KMS-11 (cell line): ENCODE data around the gene NRG3.

ENCODE experiments used
- H2AFZ ChIP-seq: fragments of 200-600 bp; sonication (generic); 2 replicates; pipeline ENCODE4 v1.6.1; 2016; ENCODE audit warnings: antibody characterized with exemption, mixed run types, low read depth
- H3K27ac ChIP-seq: fragments of 200-600 bp; sonication (generic); 2 replicates; pipeline ENCODE4 v1.6.1; 2016; ENCODE audit warnings: mild to moderate bottlenecking, mixed run types
- H3K27me3 ChIP-seq: fragments of 200-600 bp; sonication (generic); 2 replicates; pipeline ENCODE4 v1.6.1; 2017; ENCODE audit warnings: mild to moderate bottlenecking, low read depth, mixed run types, moderate library complexity; ENCODE audit not compliant: insufficient read depth
- H3K36me3 ChIP-seq: fragments of 200-600 bp; sonication (generic); 2 replicates; pipeline ENCODE4 v1.6.1; 2017; ENCODE audit warnings: mild to moderate bottlenecking, mixed run types; ENCODE audit not compliant: insufficient read depth
- H3K4me1 ChIP-seq: fragments of 200-600 bp; sonication (generic); 2 replicates; pipeline ENCODE4 v1.6.1; 2016; ENCODE audit warnings: mild to moderate bottlenecking, low read depth, mixed run types; ENCODE audit not compliant: poor library complexity, severe bottlenecking
- H3K4me2 ChIP-seq: fragments of 200-600 bp; sonication (generic); 2 replicates; pipeline ENCODE4 v1.7.0; 2016; ENCODE audit warnings: mild to moderate bottlenecking, mixed run types
- H3K4me3 ChIP-seq: fragments of 200-600 bp; sonication (generic); IDR thresholded peaks from 2 replicates; pipeline ENCODE4 v1.6.1; 2017; ENCODE audit warnings: low read depth, low read length, mixed read lengths; ENCODE audit not compliant: insufficient read depth
- H3K79me2 ChIP-seq: fragments of 200-600 bp; sonication (generic); 2 replicates; pipeline ENCODE4 v1.6.1; 2016; ENCODE audit warnings: low read depth, mixed run types; ENCODE audit not compliant: insufficient read depth
- H3K9ac ChIP-seq: fragments of 200-600 bp; sonication (generic); 2 replicates; pipeline ENCODE4 v1.6.1; 2016; ENCODE audit warnings: mild to moderate bottlenecking, mixed run types
- H4K20me1 ChIP-seq: fragments of 200-600 bp; sonication (generic); 2 replicates; pipeline ENCODE4 v1.6.1; 2016; ENCODE audit warnings: mild to moderate bottlenecking, mixed run types; ENCODE audit not compliant: insufficient read depth
- TF ChIP-seq, protein P1 (sequence below): fragments of 200-600 bp; sonication (generic); conservative IDR thresholded peaks from 2 replicates; pipeline ENCODE4 v1.6.1; 2017; ENCODE audit warnings: low read depth, mild to moderate bottlenecking, antibody characterized with exemption, low read length, moderate library complexity, mixed read lengths

The NRG3 gene

DNA sequence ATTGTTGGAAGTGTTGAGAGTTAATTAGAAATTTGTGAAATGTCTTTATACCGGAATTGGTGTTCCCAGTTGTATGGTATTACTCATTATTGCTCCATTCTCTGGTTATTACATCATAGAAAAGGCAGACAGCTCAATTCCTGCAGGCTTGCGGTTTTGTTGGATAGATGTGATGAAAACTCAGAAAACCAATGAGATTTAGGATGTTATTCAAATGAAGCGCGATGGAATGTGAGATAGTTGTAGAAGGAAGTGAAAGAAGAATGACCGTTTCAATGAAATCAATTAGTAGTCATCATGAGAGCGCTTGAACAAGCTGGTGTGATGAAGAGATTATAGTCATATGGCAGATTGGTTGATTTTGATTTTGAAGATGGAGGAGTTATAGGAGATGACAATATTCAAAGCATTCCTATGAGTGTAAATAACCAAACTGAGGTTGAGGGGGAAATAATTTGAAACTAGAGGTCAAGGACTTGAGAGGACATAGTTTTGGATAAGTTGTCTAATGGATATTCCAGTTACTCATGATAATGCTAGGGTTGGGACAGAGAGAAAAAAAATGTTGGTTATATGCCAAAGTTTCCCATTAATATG lies 991.5 kb downstream of the NRG3 start:
- TF ChIP-seq, protein P1, sequence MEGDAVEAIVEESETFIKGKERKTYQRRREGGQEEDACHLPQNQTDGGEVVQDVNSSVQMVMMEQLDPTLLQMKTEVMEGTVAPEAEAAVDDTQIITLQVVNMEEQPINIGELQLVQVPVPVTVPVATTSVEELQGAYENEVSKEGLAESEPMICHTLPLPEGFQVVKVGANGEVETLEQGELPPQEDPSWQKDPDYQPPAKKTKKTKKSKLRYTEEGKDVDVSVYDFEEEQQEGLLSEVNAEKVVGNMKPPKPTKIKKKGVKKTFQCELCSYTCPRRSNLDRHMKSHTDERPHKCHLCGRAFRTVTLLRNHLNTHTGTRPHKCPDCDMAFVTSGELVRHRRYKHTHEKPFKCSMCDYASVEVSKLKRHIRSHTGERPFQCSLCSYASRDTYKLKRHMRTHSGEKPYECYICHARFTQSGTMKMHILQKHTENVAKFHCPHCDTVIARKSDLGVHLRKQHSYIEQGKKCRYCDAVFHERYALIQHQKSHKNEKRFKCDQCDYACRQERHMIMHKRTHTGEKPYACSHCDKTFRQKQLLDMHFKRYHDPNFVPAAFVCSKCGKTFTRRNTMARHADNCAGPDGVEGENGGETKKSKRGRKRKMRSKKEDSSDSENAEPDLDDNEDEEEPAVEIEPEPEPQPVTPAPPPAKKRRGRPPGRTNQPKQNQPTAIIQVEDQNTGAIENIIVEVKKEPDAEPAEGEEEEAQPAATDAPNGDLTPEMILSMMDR = no peak
- H4K20me1 ChIP-seq = no peaks in the 10 kb centered on the region
- H3K36me3 ChIP-seq = no peaks in the 10 kb centered on the region
- no peak overlapping the region for H2AFZ ChIP-seq
- no peaks in the 10 kb centered on the region for H3K4me1 ChIP-seq
- no peak overlapping the region for H3K4me3 ChIP-seq
- no peak overlapping the region for H3K27ac ChIP-seq
- no peaks in the 10 kb centered on the region for H3K27me3 ChIP-seq
- no peak overlapping the region for H3K4me2 ChIP-seq
- H3K79me2 ChIP-seq = no peaks in the 10 kb centered on the region
- H3K9ac ChIP-seq = no peak overlapping the region

DNA sequence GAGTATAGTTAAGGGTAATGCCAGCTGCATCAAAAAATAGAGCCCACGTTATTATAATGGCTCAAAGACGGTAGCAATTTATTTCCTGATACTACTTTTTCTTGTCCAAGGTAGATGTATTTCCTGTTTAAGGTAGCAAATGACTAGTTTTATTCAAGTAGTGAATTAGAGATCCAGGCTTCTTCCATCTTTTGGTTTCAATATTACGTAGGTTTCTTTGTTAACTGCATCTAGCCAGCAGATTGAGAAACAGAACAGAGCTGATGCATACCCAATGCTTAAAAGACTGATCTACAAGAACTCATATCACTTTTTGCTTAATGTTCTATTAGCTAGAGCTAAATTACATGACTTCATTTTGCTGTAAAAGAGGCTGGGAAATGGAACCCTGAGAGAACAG lies 992.1 kb downstream of the NRG3 start:
- no peak overlapping the region for H2AFZ ChIP-seq
- no peak overlapping the region for H3K27ac ChIP-seq
- no peaks in the 10 kb centered on the region for H3K27me3 ChIP-seq
- TF ChIP-seq, protein P1 = no peak
- no peaks in the 10 kb centered on the region for H3K36me3 ChIP-seq
- H3K79me2 ChIP-seq = no peaks in the 10 kb centered on the region
- H3K9ac ChIP-seq = no peak overlapping the region
- H3K4me2 ChIP-seq = no peak overlapping the region
- H3K4me3 ChIP-seq = no peak overlapping the region
- no peaks in the 10 kb centered on the region for H3K4me1 ChIP-seq
- no peaks in the 10 kb centered on the region for H4K20me1 ChIP-seq

DNA sequence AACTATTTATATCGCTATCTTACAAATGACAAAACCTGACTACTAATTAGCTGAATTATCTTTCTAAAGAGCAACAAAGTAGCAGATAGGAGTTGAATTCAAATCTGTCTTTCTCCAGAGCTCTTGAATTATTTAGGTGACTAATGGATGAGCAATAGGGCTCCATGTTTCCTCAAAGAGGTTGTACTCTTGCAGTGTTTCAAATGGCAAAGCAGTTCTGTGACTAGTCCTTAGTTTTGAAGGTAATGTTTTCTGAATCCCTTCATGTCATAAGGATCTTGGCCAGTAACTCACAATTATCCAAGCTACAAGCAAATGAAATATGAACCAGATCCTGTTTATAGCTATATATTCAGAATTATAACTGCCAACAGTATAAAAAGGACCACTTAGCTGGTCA lies 999.7 kb downstream of the NRG3 start:
- TF ChIP-seq, protein P1 = no peak
- Histone ChIP-seq H3K4me3 (no peak overlapping the region), H3K9ac (no peak overlapping the region), H3K27me3 (no peaks in the 10 kb centered on the region), H3K36me3 (no peaks in the 10 kb centered on the region), H3K79me2 (no peaks in the 10 kb centered on the region), H3K4me1 (no peaks in the 10 kb centered on the region), H2AFZ (no peak overlapping the region), H4K20me1 (no peaks in the 10 kb centered on the region), H3K27ac (no peak overlapping the region), H3K4me2 (no peak overlapping the region)

- H3K79me2 ChIP-seq = no peaks in the 10 kb centered on the region
- no peak overlapping the region for H3K4me2 ChIP-seq
- no peaks in the 10 kb centered on the region for H3K36me3 ChIP-seq
- no peaks in the 10 kb centered on the region for H4K20me1 ChIP-seq
- H3K4me1 ChIP-seq = no peaks in the 10 kb centered on the region
- no peak overlapping the region for H3K9ac ChIP-seq
- no peak overlapping the region for H2AFZ ChIP-seq
- no peaks in the 10 kb centered on the region for H3K27me3 ChIP-seq
- H3K4me3 ChIP-seq = no peak overlapping the region
- TF ChIP-seq, protein P1 = no peak
- H3K27ac ChIP-seq = no peak overlapping the region
These were observed 1005.8 kb downstream of the NRG3 start for GRCh38 chr10:82880776-82881290.
